ENCODE measurements around the gene HEXIM2.
A peak's percentile ranks its signal among the peaks of the same experiment; 100 is the strongest.

HEXIM2 gene

GRCh38 chr17:45145035-45145389 lies 16.7 kb upstream of the HEXIM2 start:
- no peak for DNase-seq

GRCh38 chr17:45146166-45146565 lies 15.5 kb upstream of the HEXIM2 start:
- DNase-seq: no peak

GRCh38 chr17:45146592-45146889 lies 15.1 kb upstream of the HEXIM2 start:
- DNase-seq: no peak

- peak; percentile 72 for DNase-seq
Observed at GRCh38 chr17:45146890-45147580, 14.6 kb upstream of the HEXIM2 start.

GRCh38 chr17:45147581-45148182 lies 14.0 kb upstream of the HEXIM2 start:
- peak; percentile 89 for DNase-seq

- peak; percentile 100 for DNase-seq
Observed at GRCh38 chr17:45148183-45149036, 13.3 kb upstream of the HEXIM2 start, which contains the start of gene HEXIM1. HEXIM1 (plus strand) TSS chr17:45148475; CDS start chr17:45149191, 716 bp downstream.

GRCh38 chr17:45149037-45149668 lies 12.5 kb upstream of the HEXIM2 start:
- peak; percentile 78 for DNase-seq

- peak; percentile 54 for DNase-seq
Observed at GRCh38 chr17:45149669-45150664, 11.7 kb upstream of the HEXIM2 start.

GRCh38 chr17:45150911-45151809 lies 10.5 kb upstream of the HEXIM2 start:
- no peak for DNase-seq

- DNase-seq: no peak
Observed at GRCh38 chr17:45155029-45155428, 6.6 kb upstream of the HEXIM2 start.

- no peak for DNase-seq
Observed at GRCh38 chr17:45155483-45155882, 6.2 kb upstream of the HEXIM2 start.

GRCh38 chr17:45156242-45156641 lies 5.4 kb upstream of the HEXIM2 start:
- DNase-seq: no peak

- DNase-seq: peak; percentile 56
Observed at GRCh38 chr17:45160447-45161287, 1.0 kb upstream of the HEXIM2 start.

GRCh38 chr17:45162025-45162687 lies 481 bp downstream of the HEXIM2 start:
- no peak for DNase-seq

GRCh38 chr17:45164734-45165269 lies 3.1 kb downstream of the HEXIM2 start:
- DNase-seq: no peak

- no peak for DNase-seq
Observed at GRCh38 chr17:45168991-45169752, 7.5 kb downstream of the HEXIM2 start.

GRCh38 chr17:45170280-45170930 lies 8.7 kb downstream of the HEXIM2 start:
- no peak for DNase-seq

GRCh38 chr17:45170931-45171337 lies 9.3 kb downstream of the HEXIM2 start:
- DNase-seq: peak; percentile 65
